Gastrocnemius medialis (tissue), 4 donors: Measurements from ENCODE around the gene MINPP1.

Experiments used
- POLR2A ChIP-seq, 2 donors: fragments of 450-650 bp; IDR thresholded peaks; one replicate each; pipeline ENCODE4 v1.6.1; 2017; ENCODE audit warnings: antibody characterized with exemption in 2 of 2, mild to moderate bottlenecking in 2 of 2, moderate library complexity in 2 of 2
- TF ChIP-seq, protein P1 (sequence below), 5 experiments: fragments of 450-650 bp in 3 of 5; fragments of 200-600 bp in 2 of 5; sonication (generic) in 2 of 5; IDR thresholded peaks in 4 of 5; conservative IDR thresholded peaks in 1 of 5; 1 replicate in 4 of 5; 2 replicates in 1 of 5; pipeline ENCODE4 v1.5.1; 2016 to 2019; ENCODE audit warnings: antibody characterized with exemption in 5 of 5, mild to moderate bottlenecking in 3 of 5, moderate library complexity in 3 of 5

DNA sequence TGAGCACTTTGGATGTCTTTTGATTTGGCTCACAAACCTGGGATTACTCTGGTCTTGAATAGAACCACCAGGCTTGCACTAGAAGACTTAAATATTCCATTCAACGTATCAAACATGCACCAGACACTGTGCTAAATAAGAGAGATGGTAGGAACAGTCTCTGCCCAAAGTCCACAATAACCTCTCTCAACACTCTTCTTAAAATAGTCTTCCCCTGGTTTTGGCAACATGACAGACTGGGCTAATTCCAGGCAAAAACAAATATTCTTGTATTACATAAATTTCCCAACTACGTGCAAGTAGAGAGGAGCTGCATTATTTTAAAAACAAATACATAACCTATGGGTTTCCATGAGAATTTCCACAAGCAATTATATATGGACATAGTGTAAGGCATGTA, 90.2 kb downstream of the MINPP1 start:
- no peak for TF ChIP-seq POLR2A (IDR thresholded peaks at IDR 0.05)
- TF ChIP-seq, protein P1, sequence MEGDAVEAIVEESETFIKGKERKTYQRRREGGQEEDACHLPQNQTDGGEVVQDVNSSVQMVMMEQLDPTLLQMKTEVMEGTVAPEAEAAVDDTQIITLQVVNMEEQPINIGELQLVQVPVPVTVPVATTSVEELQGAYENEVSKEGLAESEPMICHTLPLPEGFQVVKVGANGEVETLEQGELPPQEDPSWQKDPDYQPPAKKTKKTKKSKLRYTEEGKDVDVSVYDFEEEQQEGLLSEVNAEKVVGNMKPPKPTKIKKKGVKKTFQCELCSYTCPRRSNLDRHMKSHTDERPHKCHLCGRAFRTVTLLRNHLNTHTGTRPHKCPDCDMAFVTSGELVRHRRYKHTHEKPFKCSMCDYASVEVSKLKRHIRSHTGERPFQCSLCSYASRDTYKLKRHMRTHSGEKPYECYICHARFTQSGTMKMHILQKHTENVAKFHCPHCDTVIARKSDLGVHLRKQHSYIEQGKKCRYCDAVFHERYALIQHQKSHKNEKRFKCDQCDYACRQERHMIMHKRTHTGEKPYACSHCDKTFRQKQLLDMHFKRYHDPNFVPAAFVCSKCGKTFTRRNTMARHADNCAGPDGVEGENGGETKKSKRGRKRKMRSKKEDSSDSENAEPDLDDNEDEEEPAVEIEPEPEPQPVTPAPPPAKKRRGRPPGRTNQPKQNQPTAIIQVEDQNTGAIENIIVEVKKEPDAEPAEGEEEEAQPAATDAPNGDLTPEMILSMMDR (IDR thresholded peaks at IDR 0.05 in 4 of 5, conservative IDR thresholded peaks at IDR 0.05 in 1 of 5): no peak
